ENCODE data around the gene SARM1. TPM values are rescaled to one million over a fixed set of nuclear protein-coding genes. Genes with fewer than 3 reads are reported as not detected.

SARM1 gene
- total and polyA plus RNA-seq, 9 of the 15 experiments (the other 6 are each of a cell fraction or from before 2014, with no cell fraction given), result 0.04 to 0.55 (median 0.11) TPM; not detected in 2

DNA sequence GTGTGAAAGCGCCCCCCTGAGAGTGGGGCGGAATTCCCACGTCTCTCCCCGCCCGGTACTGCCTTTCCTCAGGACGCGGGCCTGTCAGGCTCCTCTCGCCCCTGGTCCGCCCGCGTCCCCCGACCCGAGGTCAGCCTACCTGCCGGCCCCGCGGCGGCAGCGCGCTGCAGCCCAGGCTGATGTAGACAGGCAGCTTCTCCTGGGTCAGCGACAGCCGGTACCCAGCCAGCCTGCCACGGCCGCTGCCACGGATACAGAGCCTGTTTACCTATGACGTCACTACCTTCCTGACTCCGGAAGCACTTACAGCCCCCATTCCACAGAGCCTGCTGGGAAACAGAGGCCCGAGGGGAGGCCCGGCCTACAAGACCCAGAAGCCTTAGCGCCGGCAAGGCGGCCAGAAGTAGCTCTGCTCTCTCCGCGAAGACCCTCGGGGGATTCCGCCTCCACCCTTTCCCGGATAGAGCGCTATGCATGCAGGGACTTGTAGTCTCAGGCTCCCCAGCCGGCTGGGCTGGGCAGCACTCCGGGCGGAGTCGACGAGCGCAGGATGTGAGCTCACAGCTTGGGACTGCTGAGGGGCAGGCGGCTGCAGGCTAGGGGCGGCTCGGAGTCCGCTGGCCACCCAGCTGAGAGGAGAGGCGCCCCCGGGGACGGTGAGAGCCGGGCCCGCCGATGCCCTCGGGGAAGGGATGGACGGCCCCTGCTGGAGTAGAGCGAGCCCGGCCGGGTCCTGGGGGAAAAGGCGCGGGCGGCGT, 36.1 kb upstream of the SARM1 start, which contains the start of the genes IFT20 and TNFAIP1 (continued):
- TF ChIP-seq ZNF318 (IDR thresholded peaks at IDR 0.05; ENCODE audit: borderline replicate concordance in 1 of 2, low read depth in 1 of 2) (no peak), ZNF507 (tag; conservative IDR thresholded peaks at IDR 0.05) (no peak), ZNF175 (CRISPR knock-in tag; IDR thresholded peaks at IDR 0.05; ENCODE audit: low read depth) (peak; percentile 92), ZBTB7A (IDR thresholded peaks at IDR 0.05; ENCODE audit: borderline replicate concordance, control insufficient read depth, low read depth, low read length) (peak; percentile 100), RFX1 (IDR thresholded peaks at IDR 0.05) (peak; percentile 87), RAD21 (CRISPR knock-in tag; conservative IDR thresholded peaks at IDR 0.05 in 1 of 2, IDR thresholded peaks at IDR 0.05 in 1 of 2) (peak in 1 of 2 experiments; percentile 16; a peak in 1 of 4 replicates), ARID4B (CRISPR knock-in tag; IDR thresholded peaks at IDR 0.05) (peak; percentile 83), PURB (CRISPR knock-in tag; IDR thresholded peaks at IDR 0.05; ENCODE audit: low read depth) (no peak)
- TF ChIP-seq, protein P1, sequence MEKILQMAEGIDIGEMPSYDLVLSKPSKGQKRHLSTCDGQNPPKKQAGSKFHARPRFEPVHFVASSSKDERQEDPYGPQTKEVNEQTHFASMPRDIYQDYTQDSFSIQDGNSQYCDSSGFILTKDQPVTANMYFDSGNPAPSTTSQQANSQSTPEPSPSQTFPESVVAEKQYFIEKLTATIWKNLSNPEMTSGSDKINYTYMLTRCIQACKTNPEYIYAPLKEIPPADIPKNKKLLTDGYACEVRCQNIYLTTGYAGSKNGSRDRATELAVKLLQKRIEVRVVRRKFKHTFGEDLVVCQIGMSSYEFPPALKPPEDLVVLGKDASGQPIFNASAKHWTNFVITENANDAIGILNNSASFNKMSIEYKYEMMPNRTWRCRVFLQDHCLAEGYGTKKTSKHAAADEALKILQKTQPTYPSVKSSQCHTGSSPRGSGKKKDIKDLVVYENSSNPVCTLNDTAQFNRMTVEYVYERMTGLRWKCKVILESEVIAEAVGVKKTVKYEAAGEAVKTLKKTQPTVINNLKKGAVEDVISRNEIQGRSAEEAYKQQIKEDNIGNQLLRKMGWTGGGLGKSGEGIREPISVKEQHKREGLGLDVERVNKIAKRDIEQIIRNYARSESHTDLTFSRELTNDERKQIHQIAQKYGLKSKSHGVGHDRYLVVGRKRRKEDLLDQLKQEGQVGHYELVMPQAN (IDR thresholded peaks at IDR 0.05; ENCODE audit: borderline replicate concordance), result peak; percentile 62

All from K562 (cell line).